GM18861 (cell line): ENCODE data around the gene VILL.
"Not testable (repeated sequence)": the region's sequence is repeated elsewhere in the genome, so short reads cannot be mapped to it uniquely, and the experiment has no call there.

Source experiments
- ATAC-seq: cut with Tn5 transposase; IDR thresholded peaks from one replicate; pipeline ENCODE4 v1.9.1; 2021; ENCODE audit not compliant: unreplicated experiment

VILL gene

GRCh38 chr3:37985637-37986320, 4.8 kb upstream of the VILL start:
- ATAC-seq: no peak

GRCh38 chr3:37986479-37987314, 3.9 kb upstream of the VILL start:
- ATAC-seq: no peak

- ATAC-seq: no peak
Measured at GRCh38 chr3:37987315-37987697, 3.3 kb upstream of the VILL start.

GRCh38 chr3:37987751-37988179, 2.8 kb upstream of the VILL start:
- no peak for ATAC-seq

- ATAC-seq: not testable (repeated sequence)
Measured at GRCh38 chr3:37988376-37988775, 2.2 kb upstream of the VILL start.

GRCh38 chr3:37988931-37989525, 1.6 kb upstream of the VILL start:
- no peak for ATAC-seq

- no peak for ATAC-seq
Measured at GRCh38 chr3:37989821-37990480, 635 bp upstream of the VILL start.

DNA sequence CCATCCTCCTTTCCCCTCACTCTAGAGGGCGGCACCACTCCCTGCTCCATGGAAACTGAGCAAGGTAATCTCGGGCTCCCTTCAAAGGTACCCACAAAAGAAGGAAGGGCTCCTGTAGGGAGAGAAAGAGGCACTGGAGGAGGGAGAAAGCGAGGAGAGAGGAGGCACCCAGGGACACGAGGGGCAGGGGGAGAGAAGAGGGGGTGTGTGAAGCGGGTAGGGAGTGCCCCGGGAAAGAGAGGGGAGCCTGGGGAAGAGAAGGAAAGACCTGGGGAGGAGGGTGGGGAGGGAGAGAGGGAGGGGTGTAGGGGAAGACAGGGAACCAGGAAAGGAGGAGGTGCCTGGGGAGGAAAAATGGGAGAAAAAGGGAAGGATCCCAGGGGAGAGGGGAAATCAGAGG, 523 bp downstream of the VILL start:
- ATAC-seq: no peak

DNA sequence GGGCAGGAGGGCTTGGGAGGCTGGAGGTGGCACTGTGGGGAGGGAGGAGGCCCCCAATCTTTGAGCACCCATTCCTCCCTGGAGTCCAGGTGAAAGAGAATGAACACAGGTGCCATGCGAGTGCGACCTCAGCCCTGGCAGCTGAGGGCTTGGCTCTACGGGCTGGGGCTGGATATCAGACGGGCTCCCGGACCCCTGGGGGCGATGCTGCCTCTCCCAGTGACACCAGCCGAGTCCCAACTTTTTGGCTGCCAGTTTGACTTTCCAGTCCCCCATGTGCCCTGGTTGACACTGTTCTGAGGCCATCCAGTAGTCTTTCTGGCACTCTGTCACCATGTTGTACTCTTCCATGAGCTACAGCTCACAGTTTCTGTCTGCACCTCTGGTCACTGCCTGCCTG, 1.2 kb downstream of the VILL start:
- no peak for ATAC-seq

DNA sequence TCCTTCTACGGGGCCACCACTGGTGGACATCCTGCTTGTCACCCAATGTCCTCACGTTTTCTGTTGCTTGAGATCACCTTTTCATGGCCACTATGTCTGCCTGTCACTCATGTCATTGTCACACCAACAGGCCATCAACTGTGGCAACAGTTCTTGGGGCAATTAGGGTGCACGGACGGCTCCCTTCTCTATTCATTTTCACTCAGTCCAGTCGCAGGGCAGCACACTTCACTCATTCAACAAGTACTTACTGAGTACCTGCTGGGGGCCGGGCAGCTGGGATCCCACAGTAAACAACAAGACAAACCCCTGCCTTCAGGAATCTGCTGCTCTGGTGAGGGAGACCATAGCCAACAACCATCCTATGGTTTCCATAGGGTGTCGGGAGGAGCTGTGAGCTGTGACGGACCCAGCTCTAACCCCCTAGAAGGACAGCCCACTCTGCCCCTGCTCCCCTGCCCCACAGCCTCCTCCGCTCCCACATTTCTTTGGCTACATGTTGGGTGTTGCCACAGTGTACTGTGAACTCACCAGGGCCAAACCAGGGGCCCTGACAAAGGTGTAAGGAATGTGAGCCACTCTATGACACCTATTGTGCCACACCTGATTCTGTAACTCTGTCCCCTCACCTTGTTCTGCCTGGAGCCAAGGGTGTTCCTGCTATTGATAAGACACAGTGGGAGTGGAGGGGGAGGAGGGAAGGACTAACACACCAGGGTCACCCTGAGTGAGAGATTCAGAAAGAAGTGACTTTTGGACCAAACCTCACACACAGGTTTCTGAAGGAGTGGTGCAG, 1.9 kb downstream of the VILL start:
- ATAC-seq: no peak

DNA sequence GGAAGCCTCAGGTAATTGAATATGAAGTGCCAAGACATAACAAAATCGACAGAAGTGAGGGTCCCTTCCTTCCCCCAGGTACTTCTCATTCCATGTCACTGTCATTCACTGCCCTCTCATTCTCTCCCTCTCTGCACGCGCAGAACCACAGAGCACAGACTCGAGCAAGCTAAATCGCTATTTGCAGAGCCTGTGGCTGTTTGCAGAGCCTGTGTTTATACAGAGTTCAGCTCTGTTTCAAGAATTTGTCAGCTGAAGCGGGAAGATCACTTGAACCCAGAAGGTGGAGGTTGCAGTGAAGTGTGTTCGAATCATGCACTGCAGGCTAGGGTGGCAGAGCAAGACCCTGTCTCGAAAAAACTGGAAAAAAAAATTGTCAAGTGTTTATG, 2.5 kb downstream of the VILL start:
- no peak for ATAC-seq

- ATAC-seq: no peak
Measured at GRCh38 chr3:37993460-37993819, 2.9 kb downstream of the VILL start.

DNA sequence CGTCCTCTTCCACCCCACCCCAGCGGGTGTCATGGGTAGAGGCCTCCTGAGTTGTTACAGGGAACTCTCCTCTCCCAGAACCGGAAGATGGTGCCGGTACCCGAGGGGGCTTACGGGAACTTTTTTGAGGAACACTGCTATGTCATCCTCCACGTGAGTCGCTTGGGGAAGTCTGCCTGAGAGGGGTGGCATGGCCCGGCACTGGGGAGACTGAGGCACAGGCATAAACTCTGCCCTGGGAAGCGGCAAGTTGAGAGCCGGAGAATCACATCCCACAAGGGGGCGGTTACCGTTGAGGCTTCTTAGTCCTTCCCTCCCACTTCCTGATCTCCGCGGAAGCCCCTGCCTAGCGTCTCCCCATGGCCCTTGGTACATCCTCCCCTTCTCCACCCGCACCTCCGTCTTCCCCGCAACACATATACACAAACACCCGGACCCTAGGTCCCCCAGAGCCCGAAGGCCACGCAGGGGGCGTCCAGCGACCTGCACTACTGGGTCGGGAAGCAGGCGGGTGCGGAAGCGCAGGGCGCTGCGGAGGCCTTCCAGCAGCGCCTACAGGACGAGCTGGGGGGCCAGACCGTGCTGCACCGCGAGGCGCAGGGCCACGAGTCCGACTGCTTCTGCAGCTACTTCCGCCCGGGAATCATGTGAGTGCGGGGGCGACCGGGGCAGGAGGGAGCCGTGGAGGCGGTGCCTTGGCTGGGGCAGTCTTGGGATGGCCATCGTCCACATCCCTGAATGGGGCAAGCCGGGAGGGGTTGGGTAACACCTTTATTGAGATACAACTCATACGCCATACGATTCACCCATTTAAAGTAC, 3.4 kb downstream of the VILL start:
- peak; percentile 41 for ATAC-seq

GRCh38 chr3:37994639-37994972, 4.0 kb downstream of the VILL start:
- no peak for ATAC-seq

DNA sequence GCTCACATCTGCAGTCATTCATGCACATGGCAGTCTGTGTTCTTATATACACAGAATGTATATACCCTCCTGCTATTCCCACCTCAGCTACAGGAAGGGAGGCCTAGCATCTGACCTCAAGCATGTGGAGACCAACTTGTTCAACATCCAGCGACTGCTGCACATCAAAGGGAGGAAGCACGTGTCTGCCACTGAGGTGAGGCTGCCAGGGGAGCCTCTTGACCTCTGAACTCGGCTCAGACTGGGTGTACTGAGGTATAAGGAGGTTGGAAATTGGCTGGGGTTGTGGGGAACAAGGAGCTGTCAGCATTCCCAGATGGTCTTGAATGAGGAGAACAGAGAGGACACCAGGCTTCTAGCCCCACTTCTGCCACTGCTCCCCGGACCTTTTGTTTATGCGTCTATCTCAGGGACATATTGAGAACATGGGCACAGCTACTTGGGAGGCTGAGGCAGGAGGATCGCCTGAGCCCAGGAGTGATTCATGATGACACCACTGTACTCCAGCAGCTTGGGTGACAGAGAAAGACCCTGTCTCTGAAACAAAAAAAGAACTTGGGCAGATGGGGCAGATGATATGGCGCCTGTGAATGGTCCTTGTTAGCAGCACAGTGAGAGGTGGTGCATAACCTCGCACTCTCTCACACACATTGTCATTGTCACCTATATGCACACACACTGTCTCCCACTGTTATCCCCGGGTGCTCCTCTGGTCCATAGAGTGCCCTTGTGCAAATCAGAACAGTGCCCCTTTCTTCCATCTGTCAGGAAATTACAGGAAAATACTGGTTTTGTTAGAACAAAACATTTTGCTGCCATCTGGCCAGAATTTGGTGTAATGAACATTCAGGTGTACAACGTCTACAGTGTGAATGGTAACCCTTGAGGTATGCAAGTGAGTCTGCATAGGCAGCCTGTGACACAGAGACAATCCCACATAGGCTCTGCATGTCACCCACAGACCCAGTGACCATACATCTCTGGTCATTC, 5.4 kb downstream of the VILL start:
- no peak for ATAC-seq

DNA sequence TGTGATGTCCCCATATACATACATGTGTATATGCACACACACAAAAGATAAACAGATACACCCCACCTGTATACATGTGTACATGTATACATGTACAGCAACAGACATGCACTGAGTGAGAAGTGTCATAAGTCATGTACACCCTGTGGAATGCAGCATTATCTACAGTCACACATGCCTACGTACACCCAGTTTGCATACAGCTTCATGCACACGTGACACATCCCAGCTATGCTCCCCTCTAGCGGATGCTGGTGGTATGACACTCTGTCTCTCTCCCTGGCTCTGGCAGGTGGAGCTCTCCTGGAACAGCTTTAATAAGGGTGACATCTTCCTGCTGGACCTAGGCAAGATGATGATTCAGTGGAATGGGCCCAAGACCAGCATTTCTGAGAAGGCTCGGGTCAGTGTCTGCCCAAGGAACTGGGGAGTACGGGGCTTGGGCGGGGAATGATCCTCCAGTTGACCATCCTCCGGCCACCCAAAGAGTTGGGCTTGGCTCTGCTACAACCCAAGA, 6.3 kb downstream of the VILL start:
- peak; percentile 66 for ATAC-seq

- ATAC-seq: no peak
Measured at GRCh38 chr3:37997342-37997741, 6.8 kb downstream of the VILL start.

- no peak for ATAC-seq
Measured at GRCh38 chr3:37997791-37998370, 7.3 kb downstream of the VILL start.
